Measurements from ENCODE around the gene PLEKHA7. TPM values are rescaled to one million over a fixed set of nuclear protein-coding genes. Genes with fewer than 3 reads are reported as not detected.
A peak's percentile ranks its signal among the peaks of the same experiment; 100 is the strongest.

The PLEKHA7 gene
- total and polyA plus RNA-seq, 2 experiments from 2014 or later = 40.8 to 167 TPM

DNA sequence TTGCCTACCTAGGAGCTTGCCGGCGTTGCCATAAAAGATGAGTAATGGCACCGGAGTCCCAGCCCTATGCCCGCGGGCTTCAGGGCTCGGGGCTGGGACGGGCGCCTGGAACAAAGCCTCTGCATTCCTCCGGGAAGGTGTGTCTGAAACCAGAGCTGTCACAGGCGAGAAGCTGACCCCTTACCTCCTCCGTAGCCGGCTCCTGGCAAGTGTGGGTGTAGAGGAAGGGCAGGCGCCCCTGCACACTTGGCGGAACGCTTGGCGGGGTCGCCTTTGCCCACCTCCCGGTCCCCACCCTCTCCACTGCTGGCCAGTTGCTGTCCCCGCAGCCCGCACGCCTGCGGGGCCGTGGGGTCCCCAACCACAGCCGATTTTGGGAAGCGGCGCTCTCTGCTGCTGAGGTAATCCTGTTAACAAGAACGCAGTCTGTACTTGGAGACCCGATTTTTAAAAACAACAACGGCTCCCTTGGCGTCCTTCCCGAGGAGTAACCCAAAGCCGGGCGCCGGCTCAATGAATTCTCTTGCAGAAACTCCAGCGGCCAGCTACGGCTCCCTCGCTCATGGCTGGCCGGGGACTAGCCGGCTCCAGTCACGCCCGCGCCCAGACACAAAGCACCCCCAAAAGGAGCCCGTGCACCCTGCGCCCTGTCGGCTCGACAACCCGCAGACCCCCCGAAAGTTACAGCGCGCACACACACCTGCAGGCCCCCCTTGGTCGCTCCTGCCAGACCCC is 89.2 kb downstream of the PLEKHA7 start:
- DNase-seq (ENCODE audit: low read depth in 1 of 2, low spot score in 1 of 2) = peak; percentile 67 to 68
- Histone ChIP-seq H3K4me3 (peak overlapping the region; percentile 78), H3K9me3 (ENCODE audit: low read depth) (no peaks in the 10 kb centered on the region), H3K27me3 (peaks cover 4% of the 10 kb centered on the region), H3K27ac (peak overlapping the region; percentile 78), H3K4me1 (ENCODE audit: low read depth) (peaks cover 52% of the 10 kb centered on the region), H3K36me3 (no peaks in the 10 kb centered on the region)
- TF ChIP-seq, protein P1, sequence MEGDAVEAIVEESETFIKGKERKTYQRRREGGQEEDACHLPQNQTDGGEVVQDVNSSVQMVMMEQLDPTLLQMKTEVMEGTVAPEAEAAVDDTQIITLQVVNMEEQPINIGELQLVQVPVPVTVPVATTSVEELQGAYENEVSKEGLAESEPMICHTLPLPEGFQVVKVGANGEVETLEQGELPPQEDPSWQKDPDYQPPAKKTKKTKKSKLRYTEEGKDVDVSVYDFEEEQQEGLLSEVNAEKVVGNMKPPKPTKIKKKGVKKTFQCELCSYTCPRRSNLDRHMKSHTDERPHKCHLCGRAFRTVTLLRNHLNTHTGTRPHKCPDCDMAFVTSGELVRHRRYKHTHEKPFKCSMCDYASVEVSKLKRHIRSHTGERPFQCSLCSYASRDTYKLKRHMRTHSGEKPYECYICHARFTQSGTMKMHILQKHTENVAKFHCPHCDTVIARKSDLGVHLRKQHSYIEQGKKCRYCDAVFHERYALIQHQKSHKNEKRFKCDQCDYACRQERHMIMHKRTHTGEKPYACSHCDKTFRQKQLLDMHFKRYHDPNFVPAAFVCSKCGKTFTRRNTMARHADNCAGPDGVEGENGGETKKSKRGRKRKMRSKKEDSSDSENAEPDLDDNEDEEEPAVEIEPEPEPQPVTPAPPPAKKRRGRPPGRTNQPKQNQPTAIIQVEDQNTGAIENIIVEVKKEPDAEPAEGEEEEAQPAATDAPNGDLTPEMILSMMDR (IDR thresholded peaks at IDR 0.05; ENCODE audit: low read depth, low read length) = no peak

DNA sequence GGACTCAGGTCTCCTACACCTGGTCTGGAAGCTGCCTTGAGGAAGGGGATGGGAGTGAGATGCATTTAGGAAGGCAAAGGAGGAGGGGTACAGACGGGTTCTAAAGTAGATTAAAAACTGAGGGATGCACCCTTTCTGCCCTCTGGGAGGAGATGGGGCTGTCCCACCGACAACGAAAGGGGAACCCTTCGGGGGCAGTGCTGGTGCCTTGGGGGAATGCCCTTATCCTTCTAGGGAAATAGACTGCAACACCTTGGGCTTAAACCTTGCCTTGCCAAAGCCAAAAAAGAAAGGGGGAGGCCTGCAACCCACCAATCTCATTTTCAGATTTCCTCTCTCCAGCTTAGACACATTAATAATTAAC is 89.8 kb downstream of the PLEKHA7 start:
- H3K27me3 ChIP-seq = peaks cover 4% of the 10 kb centered on the region
- H3K4me3 ChIP-seq = peak overlapping the region; percentile 78

DNA sequence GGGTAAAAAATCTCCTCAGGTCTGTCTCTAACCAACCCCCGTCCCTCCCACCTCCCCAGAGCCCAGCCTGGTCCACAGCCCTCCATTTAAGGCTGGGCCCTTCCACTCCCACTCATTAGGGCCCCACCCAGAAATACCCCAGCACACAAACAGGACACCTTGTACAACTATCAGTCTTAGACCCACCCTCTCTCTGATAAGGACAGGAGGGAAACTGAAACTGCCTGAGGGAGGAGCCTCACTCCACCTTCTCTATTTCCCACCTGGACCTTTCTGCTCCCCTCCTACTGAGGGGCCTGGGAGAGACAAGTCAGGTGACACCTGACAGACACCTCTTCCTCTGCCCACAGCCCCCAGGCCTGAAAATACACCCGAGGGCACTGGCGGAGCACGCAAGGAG is 90.2 kb downstream of the PLEKHA7 start:
- H3K4me3 ChIP-seq = peak overlapping the region; percentile 78
- H3K36me3 ChIP-seq = no peaks in the 10 kb centered on the region
- TF ChIP-seq, protein P1 (IDR thresholded peaks at IDR 0.05; ENCODE audit: low read depth, low read length) = no peak
- H3K4me1 ChIP-seq (ENCODE audit: low read depth) = peaks cover 52% of the 10 kb centered on the region
- no peaks in the 10 kb centered on the region for H3K9me3 ChIP-seq (ENCODE audit: low read depth)
- H3K27ac ChIP-seq = peak overlapping the region; percentile 78
- peaks cover 4% of the 10 kb centered on the region for H3K27me3 ChIP-seq
- DNase-seq (ENCODE audit: low read depth in 1 of 2, low spot score in 1 of 2) = no peak

More for the DNA sequence above, 89.8 kb downstream of the PLEKHA7 start:
- Histone ChIP-seq H3K27ac (peak overlapping the region; percentile 78), H3K36me3 (no peaks in the 10 kb centered on the region), H3K4me1 (ENCODE audit: low read depth) (peaks cover 52% of the 10 kb centered on the region), H3K9me3 (ENCODE audit: low read depth) (no peaks in the 10 kb centered on the region)
- TF ChIP-seq, protein P1 (IDR thresholded peaks at IDR 0.05; ENCODE audit: low read depth, low read length) = no peak
- no peak for DNase-seq (ENCODE audit: low read depth in 1 of 2, low spot score in 1 of 2)

DNA sequence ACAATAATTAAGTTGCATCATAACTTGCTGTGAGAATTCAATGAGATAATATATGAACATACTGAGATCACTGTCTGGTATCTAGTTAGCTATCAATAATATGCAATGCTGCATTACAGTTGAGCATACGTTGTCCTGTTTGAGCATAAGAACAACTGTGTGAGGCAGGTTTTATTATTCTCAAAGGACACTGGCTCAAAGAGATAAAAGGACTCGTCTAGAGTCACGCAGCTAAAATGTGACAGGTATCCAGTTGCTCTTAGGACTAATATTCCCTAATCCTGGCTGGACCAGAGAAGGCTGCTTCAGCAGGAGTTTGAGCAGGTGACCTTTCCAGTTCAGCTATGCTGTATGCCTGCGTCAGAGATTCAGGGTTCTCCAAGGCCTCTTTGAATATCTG is 92.5 kb downstream of the PLEKHA7 start:
- Histone ChIP-seq H3K27me3 (peaks cover 4% of the 10 kb centered on the region), H3K4me1 (ENCODE audit: low read depth) (peaks cover 32% of the 10 kb centered on the region), H3K9me3 (ENCODE audit: low read depth) (no peaks in the 10 kb centered on the region), H3K4me3 (no peak overlapping the region), H3K36me3 (no peaks in the 10 kb centered on the region), H3K27ac (no peak overlapping the region)
- DNase-seq (ENCODE audit: low read depth in 1 of 2, low spot score in 1 of 2) = no peak
- TF ChIP-seq, protein P1 (IDR thresholded peaks at IDR 0.05; ENCODE audit: low read depth, low read length) = no peak

DNA sequence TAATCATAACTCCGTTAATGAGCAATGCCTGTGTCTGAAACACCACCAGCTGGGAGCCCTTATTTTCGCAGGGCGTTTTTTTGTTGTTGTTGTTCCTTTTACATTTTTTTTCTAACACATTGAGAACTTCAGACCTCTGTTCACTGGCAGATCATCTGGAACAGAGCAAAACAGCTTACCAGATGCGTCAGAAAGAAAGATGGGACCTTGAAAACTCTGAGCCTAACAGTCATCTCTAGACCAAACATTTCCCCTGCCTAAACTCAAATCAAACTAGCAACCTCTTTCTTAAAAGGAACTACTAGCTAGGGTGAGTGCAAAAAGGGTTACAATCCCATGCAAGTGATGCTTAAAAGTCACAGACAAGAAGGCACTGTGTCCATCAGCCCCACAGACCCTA is 93.2 kb downstream of the PLEKHA7 start:
- no peaks in the 10 kb centered on the region for H3K9me3 ChIP-seq (ENCODE audit: low read depth)
- TF ChIP-seq, protein P1 (IDR thresholded peaks at IDR 0.05; ENCODE audit: low read depth, low read length) = no peak
- no peak overlapping the region for H3K4me3 ChIP-seq
- peaks cover 25% of the 10 kb centered on the region for H3K4me1 ChIP-seq (ENCODE audit: low read depth)
- H3K27ac ChIP-seq = no peak overlapping the region
- H3K36me3 ChIP-seq = no peaks in the 10 kb centered on the region
- H3K27me3 ChIP-seq = peaks cover 4% of the 10 kb centered on the region
- no peak for DNase-seq (ENCODE audit: low read depth in 1 of 2, low spot score in 1 of 2)

All from cardiac muscle cell (in vitro differentiated cells and primary cell).